Right lung (tissue), 10 donors: ENCODE data around the gene NEXMIF. TPM values are rescaled to one million over a fixed set of nuclear protein-coding genes. Genes with fewer than 3 reads are reported as not detected.
"Not testable (repeated sequence)": the region's sequence is repeated elsewhere in the genome, so short reads cannot be mapped to it uniquely, and the experiment has no call there.

Experiments used
- DNase-seq, 2 donors: peaks; one replicate each; pipeline ENCODE4 v3.0.0-alpha.2; 2013
- long read RNA-seq, 8 donors: transcript quantifications; one replicate each; lab custom pipeline, GENCODE V29; 2026
- polyA plus RNA-seq, 5 donors: library from polyadenylated mRNA; unstranded; fragments of 120-200 nt; gene quantifications; one replicate each; pipeline versions ENCODE4 v1.2.1 to v1.2.3, GENCODE V29; 2013; ENCODE audit warnings: inconsistent platforms in 1 of 5, low replicate concordance in 1 of 5; ENCODE audit not compliant: insufficient read length in 5 of 5, insufficient read depth in 1 of 5

NEXMIF gene
- under 1 TPM; 0.13 to 0.33 (median 0.17) TPM for polyA plus RNA-seq
- long read RNA-seq, donor 1, result 0 reads
- long read RNA-seq, donor 2, result 0 reads
- long read RNA-seq, donor 3, full-length matches to known transcripts, result 1 of 1 reads
- long read RNA-seq, donor 3, partial matches to known transcripts, result 0 of 1 reads
- long read RNA-seq, donor 3, other reads (novel, unspliced or antisense), result 0 of 1 reads
- long read RNA-seq, donor 4, full-length matches to known transcripts, result 1 of 1 reads
- long read RNA-seq, donor 4, partial matches to known transcripts, result 0 of 1 reads
- long read RNA-seq, donor 4, other reads (novel, unspliced or antisense), result 0 of 1 reads
- long read RNA-seq, donor 5, result 0 reads
- long read RNA-seq, donor 6, result 0 reads
- long read RNA-seq, donor 7, result 0 reads
- long read RNA-seq, donor 8, result 0 reads

DNA sequence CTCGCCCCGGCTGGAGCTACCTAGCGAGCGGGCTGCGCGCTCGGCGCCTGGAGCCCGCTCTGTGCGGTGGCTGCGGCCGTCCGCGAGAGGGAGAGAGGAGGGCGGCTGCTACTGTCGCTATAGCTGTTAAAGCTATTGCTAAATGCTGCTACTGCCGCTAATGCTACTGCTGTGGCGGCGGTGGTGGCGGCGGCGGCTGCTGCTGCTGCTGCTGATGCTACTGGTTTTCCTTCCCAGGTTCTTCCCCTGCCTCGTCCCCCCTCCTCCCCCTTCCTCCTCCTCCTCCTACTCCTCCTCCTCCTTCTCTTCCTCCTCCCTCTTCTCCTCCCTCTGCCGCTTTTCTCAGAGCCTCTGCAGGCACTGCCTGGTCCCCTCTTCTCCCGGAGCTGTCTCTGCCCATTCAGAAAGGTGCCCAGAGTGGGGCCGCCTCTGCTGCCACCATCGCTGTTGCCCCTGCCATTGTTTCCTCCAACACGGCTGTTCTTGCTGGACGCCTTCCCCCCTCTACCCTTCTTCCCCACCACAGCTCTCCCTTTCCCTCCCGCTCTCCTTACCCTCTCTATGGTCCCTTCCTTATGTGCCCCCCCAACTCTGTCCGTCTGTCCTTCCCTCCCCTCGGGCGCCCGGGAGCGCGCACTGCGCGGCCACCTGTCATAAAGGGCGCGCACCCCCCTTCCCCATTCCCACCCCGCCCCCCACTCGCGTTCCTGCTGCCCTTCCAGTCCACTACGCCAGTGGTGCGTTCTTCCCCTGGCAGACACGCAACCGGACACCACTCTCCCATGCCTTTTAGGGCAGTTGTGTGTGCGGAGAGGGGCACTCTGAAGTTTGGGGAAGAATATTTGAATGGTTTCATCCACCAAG is at the start of gene NEXMIF:
Gene NEXMIF, minus strand, starts transcription at position 228 of the 864 bp plus-strand sequence.
- DNase-seq, result peak in 1 of 2 donors; percentile 30

DNA sequence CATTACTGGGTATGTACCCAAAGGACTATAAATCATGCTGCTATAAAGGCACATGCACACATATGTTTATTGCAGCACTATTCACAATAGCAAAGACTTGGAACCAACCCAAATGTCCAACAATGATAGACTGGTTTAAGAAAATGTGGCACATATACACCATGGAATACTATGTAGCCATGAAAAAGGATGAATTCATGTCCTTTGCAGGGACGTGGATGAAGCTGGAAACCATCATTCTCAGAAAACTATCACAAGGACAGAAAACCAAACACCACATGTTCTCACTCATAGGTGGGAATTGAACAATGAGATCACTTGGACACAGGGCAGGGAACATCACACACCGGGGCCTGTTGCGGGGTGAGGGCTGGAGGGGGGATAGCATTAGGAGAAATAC is 36.7 kb upstream of the NEXMIF start:
- not testable (repeated sequence) for DNase-seq

DNA sequence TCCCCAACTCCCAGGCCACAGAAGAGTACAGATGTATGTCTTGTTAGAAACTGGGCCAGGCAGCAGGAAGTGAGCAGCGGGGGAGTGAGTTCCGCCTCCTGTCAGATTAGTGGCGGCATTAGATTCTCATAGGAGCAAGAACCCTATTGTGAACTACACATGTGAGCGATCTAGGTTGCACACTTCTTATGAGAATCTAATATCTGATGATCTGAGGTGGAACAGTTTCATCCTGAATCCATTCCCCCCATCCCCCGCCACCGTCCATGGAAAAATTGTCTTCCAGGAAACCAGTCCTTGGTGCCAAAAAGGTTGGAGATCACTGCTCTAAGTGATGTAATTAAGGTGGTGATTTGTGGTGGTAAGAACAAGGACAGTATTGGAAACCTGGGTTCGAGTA is 24.5 kb upstream of the NEXMIF start:
- no peak for DNase-seq

DNA sequence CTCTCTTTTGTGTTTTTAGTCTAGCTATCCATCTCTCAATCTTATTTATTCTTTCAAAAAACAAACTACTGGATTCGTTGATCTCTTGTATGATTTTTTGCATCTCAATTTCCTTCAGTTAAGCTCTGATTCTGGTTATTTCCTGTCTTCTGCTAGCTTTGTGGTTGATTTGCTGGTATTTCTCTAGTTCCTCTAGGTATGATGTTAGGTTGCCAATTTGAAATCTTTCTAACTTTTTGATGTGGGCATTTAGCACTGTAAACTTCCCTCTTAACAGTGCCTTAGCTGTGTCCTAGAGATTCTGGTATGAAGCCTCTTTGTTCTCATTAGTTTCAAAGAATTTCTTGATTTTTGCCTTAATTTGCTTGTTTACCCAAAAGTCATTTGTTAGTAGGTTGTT is 15.2 kb upstream of the NEXMIF start:
- DNase-seq, result no peak

DNA sequence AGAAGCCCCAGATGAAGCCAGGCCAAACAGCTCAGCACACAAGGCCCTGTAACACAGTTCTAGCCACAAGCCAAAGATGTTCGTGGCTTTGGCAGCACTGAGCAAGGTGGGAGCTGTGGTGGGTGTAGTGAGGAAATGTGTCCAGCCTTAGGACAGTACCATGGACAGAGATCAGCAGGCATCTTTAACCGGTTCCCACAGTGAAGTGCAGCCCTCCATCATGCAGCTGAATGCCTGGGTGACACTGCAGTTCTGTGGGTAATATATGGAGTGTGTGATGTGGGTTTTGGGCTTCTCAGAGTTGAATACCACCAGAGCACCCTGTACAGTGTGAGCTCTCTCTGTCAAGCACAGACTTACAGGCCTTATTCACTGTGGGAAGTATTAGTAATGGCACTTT is 6.0 kb upstream of the NEXMIF start:
- peak in 1 of 2 donors; percentile 2 for DNase-seq

DNA sequence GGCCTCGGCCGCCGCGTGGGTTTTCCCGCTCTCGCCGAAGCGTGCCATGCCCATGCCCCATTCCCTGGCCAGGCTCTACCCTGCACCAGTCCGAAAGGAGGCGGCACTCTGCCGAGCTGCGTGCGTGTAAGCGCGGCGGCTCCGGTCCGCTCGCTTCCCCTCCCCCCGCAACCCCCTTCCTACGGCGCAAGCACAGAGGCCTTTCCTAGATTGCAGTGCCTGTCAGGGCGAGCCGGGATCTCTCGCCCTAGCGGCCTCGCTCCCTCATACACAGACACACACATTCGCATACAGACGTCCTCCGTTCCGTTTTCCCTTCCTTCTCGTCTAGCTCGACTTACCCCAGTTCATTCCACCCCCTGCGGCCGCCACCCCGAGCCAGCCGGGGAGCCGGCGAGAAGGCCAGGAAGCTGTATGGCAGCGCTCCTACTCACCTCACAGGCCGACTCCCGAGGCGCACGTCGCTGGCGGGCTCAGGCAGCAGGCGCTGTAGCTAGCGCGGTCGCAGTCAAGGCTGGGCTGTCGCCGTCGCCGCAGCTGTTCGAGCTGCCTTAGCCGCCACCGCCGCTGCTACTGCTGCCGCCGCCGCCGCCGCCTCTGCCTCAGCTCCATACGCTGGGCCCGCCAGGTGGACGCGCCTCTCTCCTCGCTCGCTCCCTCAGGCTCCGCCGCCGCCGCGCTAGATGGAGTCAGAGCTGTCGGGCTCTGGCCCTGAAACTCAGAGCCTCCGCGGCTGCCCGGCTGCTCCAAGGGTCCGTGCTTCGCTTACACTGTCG is 615 bp downstream of the NEXMIF start:
- peak in 1 of 2 donors; percentile 30 for DNase-seq

DNA sequence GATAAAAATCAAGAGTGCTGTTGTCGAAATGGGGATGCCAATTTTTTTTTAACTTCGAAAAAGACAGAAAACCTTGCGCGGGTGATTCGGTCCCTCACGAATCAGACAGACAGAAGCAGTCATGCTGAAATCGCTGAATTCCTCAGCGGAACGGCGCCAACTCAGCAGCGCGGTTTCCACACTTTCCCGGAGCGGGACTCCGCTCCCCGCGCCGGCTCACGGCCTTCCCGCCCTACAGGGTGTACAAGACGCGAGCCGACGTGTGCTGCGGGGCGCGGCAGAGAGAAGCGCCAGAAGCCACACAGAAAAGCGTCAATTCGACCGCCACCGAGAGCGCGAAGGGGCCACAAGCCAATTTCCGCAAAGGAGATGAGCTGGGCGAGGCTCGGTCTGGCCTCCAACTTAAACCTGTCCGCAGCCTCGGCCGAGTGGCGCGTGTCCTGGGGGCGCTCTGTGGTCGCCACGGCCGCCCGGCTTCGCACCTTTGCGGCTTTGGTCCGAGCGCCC is 1.3 kb downstream of the NEXMIF start:
- no peak for DNase-seq

DNA sequence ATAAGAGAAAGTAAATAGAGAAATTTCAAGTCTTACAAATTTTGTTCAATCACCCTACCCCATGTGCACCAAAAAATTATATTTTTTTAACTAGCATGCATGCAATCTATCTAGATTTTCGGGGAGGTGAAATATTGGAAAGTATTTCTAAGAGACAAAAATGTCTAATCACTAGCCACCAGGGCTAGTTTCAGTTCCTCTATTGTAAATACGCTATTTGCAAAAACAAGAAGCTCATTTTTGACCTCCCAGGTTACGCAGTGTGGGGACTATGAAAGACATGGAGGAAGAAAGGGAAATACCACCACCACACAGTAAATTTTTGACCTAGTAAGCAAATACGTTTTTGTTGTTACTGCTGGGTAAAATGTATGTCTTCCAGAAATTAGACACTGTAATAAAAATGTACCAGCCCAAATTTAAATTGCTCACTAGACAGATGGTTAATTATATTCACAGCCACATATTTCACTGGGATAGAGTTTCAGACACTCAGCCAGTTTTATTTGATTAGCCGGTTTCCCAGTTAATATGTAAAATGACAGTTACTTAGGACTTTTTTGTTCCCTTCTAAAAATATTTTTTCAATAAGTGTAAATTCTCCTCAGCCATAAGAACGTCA is 2.2 kb downstream of the NEXMIF start:
- no peak for DNase-seq

DNA sequence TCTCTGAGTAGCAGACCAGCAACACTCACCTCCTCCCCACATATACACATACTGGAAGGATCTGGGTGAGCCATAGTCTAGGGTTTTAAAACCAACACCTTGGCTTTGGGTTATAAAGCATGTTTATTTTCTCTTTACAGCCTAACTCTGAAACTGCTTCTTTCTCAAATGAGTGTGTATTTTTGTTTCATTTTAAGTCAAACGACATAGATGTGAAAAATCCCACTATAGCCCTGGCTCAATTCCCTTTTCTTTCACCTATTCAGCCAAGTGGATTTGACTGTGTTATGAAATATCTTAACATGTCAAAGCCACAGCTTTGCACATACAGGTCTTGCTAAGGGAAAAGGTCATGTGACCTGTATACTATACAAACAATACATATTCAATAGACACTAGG is 13.8 kb downstream of the NEXMIF start:
- no peak for DNase-seq

DNA sequence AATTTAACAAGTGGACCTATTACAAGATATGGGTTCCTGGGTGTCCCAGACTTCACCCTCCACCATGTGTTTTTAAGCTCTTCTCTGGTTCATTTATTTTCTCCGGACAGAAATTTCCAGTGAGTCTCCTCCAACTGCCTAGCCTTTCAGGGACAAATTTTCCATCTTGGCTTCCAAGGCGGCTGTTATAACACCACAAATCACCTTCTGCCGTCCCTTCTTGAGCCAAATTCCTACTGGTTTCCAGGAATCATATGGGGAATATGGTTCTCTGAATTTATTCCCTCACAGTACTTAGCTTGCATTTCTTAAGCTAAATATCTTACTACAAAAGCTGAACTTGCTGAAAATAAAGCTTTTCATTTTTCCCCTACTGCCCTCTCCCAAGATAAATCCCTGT is 18.8 kb downstream of the NEXMIF start:
- no peak for DNase-seq

DNA sequence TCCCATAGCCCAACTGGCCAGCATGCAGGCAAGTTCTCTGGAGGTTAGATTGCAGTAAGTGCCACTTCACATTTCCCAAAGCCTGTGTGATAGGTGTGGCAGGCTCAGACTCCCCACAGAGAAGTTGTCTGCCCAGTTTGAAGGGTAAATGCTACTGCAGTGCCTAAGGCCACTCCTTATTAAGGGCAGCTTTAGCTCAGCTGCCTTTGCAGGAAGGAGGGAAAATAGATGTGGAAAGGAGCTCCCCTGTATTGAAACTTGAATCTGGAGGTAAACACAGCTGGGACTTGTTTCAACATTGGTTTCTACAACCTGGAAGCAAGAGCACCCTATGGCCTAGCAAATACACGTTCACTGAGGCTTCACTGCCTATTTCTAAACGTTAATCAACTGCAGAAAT is 22.4 kb downstream of the NEXMIF start:
- peak in 1 of 2 donors; percentile 8 for DNase-seq

DNA sequence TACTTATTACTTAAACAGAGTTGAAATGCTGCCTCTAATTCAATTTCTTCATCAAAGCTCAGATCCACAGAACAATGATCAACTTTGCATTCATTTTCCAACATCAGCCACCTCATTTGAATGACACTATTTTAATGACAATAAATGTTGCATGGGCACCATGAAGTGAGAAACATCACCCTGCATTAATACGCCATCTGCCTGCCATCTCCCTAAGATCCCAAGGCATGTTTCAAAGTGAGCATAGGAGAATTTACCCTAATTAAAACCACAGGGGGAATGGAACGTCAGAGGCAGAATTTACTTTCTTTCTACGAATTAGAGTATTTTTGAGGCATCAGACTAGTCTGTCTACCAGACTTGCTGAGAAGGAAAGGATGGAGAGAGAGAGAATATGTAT is 32.7 kb downstream of the NEXMIF start:
- DNase-seq, result no peak

DNA sequence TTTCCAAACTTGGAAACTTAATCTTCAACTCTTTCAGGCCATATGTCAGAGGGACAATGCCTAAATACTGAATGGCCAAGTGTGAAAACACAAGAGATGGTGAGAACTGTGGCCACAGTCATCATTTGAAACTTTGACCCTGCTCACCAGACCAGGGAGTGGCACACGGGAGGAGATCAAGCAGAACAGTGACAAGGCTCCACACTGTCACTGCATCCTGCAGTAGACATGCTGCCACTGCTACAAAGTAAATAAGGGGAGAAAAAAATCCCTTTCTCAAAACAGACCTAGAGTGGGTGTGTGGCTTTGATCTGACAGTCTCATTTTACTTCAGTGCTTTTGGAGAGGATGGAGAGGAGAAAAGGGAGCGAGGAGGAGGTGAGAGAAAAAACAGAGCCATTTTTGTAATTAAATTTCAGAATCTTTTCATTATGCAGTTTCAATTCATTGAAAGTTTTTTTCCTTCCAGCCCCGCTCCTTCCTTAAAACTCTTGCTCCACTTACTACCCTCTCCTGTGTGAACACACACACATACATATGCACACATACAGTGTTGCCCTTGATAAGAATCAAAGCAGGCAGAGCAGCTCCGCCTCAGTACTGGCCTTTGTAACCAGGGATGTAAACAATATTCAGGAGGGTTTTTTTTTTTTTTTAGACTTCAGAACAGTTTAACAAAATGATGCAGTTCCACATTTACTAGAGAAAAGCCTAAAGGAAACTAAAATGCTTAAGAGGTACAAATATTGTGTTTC is 34.4 kb downstream of the NEXMIF start:
- no peak for DNase-seq

DNA sequence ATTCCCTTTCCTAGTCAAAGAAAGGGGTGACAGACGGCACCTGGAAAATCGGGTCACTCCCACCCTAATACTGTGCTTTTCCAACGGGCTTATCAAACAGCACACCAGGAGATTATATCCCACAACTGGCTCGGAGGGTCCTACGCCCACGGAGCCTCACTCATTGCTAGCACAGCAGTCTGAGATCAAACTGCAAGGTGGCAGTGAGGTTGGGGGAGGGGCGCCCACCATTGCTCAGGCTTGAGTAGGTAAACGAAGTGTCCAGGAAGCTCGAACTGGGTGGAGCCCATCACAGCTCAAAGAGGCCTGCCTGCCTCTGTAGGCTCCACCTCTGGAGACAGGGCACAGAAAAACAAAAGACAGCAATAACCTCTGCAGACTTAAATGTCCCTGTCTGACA is 42.9 kb downstream of the NEXMIF start:
- DNase-seq, result not testable (repeated sequence)

DNA sequence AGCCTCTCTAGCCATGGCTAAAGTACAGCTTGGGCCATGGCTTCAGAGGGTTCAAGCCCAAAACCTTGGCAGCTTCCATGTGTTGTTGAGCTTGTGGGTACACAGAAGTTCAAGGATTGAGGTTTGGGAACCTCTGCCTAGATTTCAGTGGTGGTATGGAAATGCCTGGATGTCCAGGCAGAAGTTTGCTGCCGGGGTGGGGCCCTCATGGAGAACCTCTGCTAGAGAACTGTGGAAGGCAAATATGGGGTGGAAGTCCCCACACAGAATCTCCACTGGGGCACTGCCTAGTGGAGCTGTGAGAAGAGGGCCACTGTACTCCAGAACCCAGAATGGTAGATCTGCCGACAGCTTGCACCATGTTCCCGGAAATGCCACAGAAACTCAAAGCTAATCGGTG is 59.5 kb downstream of the NEXMIF start:
- no peak for DNase-seq

DNA sequence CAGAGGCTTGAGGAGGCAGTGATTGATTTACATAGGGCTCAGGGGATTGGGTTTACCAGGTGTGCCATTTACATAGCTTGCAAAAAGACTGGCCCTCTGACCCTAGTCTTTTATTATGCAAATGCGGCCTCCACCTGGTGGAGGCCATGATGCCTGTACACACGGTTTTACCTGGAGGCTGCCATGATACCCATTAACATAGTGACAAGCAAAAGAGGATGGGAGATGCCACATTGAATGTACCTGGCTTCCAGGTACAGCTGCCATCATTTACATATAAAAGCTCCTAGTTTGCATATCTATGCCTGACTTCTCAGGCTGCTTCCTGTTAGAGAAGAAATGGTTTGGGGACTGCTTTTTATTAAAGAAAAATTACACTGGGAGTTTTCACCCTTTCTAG is 72.0 kb downstream of the NEXMIF start:
- DNase-seq, result no peak

DNA sequence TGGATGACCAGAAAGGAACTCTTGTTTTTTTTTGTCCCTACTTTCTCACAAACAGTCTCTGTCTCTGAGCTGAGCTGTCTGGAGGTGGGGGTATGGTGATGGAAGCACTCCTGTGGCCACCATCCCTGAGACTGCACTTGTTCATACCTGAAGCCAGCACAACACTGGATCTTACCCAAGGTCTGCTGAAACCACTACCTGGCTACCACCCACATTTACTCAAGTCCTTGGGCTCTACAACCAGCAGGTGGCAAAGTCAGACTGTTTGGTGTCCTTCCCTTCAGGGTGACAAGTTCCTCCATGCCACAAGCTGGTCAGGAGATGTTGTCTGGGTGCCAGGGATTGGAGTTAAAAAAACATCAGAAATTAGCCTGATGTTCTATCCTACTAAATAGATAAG is 89.7 kb downstream of the NEXMIF start:
- DNase-seq, result no peak

DNA sequence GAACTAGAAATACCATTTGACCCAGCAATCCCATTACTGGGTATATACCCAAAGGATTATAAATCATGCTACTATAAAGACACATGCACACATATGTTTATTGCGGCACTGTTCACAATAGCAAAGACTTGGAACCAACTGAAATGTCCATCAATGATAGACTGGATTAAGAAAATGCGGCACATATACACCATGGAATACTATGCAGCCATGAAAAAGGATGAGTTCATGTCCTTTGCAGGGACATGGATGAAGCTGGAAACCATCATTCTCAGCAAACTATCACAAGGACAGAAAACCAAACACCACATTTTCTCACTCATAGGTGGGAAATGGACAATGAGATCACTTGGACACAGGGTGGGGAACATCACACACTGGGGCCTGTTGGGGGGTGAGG is 105.5 kb downstream of the NEXMIF start:
- not testable (repeated sequence) for DNase-seq

DNA sequence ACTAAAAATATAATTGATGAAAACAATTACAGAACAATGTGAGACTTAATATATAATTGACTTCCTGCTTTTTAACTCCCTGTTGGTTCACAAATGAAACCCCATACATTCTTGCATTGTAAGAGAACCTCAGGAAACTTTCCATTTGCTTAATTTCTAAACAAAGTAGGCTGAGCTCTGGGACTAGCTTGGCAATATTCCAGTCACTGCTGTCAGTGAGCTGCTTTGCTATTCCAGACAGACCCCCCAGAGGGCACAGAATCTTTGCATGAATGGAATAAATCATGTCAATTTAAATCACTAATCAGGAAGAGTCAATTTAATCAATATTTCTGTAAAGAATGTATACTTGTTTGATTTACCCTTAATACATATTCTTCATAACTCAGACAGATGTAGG is 110.6 kb downstream of the NEXMIF start:
- DNase-seq, result no peak

DNA sequence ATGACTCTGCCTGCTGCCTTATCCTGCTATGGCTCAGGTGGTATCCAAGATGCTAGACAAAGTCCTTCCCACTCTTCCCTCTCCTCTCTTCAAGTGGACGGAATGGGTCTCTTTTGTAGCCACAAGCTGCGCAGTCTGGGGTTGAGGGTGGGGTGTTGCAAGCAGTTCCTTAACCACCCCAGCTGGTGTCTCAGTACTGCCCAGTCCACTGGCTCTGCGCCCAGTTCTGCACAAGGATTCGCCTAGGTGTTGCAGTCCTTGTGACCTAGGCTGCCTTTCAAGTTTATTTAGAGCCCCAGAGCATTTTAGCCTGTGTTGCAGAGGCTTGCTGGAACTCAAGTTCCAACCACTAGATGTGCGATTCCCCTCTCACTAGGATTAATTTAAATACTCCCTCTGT is 120.7 kb downstream of the NEXMIF start:
- DNase-seq, result no peak

DNA sequence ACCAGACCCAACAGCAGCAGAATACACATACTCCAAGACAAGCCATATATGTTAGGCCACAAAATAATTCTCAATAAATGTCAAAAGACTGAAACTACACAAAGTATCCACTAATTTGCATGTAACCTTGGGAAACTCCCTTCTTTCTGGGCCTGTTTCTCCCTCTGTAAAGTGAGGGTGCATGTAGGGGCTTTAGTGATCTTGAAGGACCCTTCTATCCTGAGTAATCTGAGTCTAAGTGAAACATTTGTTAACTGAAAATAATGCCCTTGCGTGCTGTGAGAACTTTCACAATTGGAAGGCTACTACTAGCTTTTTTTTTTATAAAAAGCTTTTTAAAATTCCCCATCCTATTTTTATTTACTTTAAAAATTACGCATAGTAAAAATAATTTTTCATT is 125.2 kb downstream of the NEXMIF start:
- no peak for DNase-seq
